Measurements from ENCODE around the gene OMD.

DNA sequence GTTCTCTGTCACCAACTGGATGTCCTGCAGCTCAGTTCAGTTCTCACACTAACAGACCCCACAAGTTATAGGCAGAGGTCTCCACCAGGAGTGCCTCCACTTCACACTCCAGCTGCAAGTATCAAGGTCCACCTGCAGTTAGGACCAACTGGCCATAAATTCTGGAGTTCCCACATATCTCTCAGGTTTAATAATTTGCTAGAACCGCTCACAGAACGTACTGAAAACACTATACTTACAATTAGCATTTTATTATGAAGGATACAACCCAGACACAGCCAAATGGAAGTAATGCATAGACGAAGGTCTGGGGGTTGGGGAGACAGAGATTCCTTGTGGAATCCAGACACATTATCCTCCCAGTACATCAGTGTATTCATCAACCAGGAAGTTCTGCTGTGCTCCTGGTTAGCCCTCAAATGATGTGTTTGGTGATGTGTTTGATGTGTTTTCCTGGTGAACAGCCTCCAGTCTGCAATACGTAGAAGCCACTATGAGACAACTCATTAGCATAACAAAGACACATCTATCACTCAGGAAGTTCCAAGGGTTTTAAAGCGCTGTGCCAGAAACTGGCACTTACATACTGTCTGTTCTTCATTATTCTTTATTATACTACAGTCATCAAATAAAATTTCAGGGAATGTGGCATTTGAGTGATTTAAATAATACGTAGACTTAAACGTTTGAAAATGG is 45.3 kb downstream of the OMD start:
- TF ChIP-seq POLR2AphosphoS5 (IDR thresholded peaks at IDR 0.05) = no peak
- TF ChIP-seq, protein P1, sequence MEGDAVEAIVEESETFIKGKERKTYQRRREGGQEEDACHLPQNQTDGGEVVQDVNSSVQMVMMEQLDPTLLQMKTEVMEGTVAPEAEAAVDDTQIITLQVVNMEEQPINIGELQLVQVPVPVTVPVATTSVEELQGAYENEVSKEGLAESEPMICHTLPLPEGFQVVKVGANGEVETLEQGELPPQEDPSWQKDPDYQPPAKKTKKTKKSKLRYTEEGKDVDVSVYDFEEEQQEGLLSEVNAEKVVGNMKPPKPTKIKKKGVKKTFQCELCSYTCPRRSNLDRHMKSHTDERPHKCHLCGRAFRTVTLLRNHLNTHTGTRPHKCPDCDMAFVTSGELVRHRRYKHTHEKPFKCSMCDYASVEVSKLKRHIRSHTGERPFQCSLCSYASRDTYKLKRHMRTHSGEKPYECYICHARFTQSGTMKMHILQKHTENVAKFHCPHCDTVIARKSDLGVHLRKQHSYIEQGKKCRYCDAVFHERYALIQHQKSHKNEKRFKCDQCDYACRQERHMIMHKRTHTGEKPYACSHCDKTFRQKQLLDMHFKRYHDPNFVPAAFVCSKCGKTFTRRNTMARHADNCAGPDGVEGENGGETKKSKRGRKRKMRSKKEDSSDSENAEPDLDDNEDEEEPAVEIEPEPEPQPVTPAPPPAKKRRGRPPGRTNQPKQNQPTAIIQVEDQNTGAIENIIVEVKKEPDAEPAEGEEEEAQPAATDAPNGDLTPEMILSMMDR (IDR thresholded peaks at IDR 0.05) = no peak
- TF ChIP-seq POLR2A (IDR thresholded peaks at IDR 0.05) = no peak

Data from prostate gland (tissue), 2 donors.